Measurements from ENCODE around the gene ZBTB6. TPM values are rescaled to one million over a fixed set of nuclear protein-coding genes. Genes with fewer than 3 reads are reported as not detected.
A peak's percentile ranks its signal among the peaks of the same experiment; 100 is the strongest.

ZBTB6 gene
- polyA plus RNA-seq, 2 of the 4 experiments (the other 2 are of a cell fraction), result 9.0 to 10.3 TPM

DNA sequence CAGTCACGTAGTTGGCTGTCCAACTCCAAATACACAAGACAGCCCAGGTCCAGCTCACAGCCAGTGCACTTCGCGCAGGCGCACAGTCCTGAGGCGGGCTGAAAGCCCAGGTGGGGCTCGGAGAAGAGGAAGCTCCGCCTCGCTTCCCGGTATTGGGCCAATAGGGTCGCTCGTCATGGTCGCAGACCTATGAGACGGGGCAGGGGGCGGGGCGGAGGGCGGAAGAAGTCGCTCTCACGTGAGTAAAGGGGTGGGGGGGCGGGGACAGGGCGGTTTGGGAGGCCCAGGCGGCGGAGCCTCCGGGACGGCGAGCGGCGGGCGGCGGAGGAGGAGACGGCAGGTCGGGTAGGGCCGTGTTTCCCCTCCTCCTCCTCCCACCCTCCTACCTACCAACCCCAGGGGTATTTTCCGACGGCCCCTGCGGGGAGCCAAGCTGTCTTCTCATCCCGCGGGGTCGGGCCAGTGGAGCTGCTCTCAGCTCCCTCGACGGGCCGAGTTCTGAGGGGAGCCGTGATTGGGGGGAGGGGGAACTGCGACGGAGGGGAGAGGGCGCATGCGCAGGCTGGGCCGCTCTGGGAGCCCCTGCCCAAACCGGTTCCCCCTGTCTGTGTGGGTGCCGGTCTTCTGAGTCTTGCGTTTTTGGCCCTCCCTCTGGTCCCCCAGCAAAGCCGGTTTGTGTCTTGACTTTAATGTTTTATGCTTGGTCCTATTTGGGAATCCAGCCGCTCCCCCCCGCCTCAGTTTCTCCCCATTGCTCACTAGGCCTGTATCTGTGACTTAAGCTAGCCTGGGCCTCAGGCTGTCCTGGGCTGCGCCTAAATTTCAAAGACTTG, 27.8 kb upstream of the ZBTB6 start, which contains the start of gene RABGAP1:
RABGAP1 (plus strand) TSS at position 272 of the 833 bp plus-strand sequence. CDS start 16,040 bp downstream, outside the sequence.
- peak; percentile 98 to 99 for DNase-seq (ENCODE audit: low read depth in 1 of 2, low spot score in 1 of 2)
- TF ChIP-seq HOXB13 (CRISPR knock-in tag; IDR thresholded peaks at IDR 0.05; ENCODE audit: low read depth) (no peak), BHLHE40 (IDR thresholded peaks at IDR 0.05; ENCODE audit: low read depth, low read length) (no peak), CEBPB (IDR thresholded peaks at IDR 0.05) (no peak), RNF2 (IDR thresholded peaks at IDR 0.05; ENCODE audit: borderline replicate concordance, low read depth) (no peak), E2F6 (IDR thresholded peaks at IDR 0.05; ENCODE audit: borderline replicate concordance, low read depth) (0 out of 2 replicates have a peak, but pooled peaks have one; percentile 39), PBX3 (IDR thresholded peaks at IDR 0.05) (no peak), GATA3 (IDR thresholded peaks at IDR 0.05; ENCODE audit: borderline replicate concordance) (no peak), RCOR1 (IDR thresholded peaks at IDR 0.05; ENCODE audit: low read depth, low read length) (no peak), TP53 (CRISPR knock-in tag; IDR thresholded peaks at IDR 0.05) (no peak), TFCP2L1 (CRISPR knock-in tag; IDR thresholded peaks at IDR 0.05) (0 out of 2 replicates have a peak, but pooled peaks have one; percentile 79), CHD4 (IDR thresholded peaks at IDR 0.05; ENCODE audit: borderline replicate concordance) (no peak), ZC3H11A (IDR thresholded peaks at IDR 0.05) (no peak), ZSCAN20 (CRISPR knock-in tag; IDR thresholded peaks at IDR 0.05) (no peak), ZNF302 (CRISPR knock-in tag; IDR thresholded peaks at IDR 0.05) (no peak), JUN (IDR thresholded peaks at IDR 0.05) (peak; percentile 49 to 92; a peak in 3 of 5 replicates), EHMT2 (IDR thresholded peaks at IDR 0.05; ENCODE audit: low read depth) (no peak), RAD21 (conservative IDR thresholded peaks at IDR 0.05 in 1 of 2, IDR thresholded peaks at IDR 0.05 in 1 of 2) (no peak), MAFK (IDR thresholded peaks at IDR 0.05; ENCODE audit: partially characterized antibody) (no peak), SMC3 (IDR thresholded peaks at IDR 0.05) (no peak), POLR2A (IDR thresholded peaks at IDR 0.05; ENCODE audit: low read length) (peak; percentile 61), PHF8 (IDR thresholded peaks at IDR 0.05; ENCODE audit: borderline replicate concordance, low read depth) (peak; percentile 93), MYC (IDR thresholded peaks at IDR 0.05; ENCODE audit: borderline replicate concordance, low read length) (no peak), HEYL (CRISPR knock-in tag; IDR thresholded peaks at IDR 0.05) (no peak), HES2 (IDR thresholded peaks at IDR 0.05) (no peak), HOXA7 (CRISPR knock-in tag; IDR thresholded peaks at IDR 0.05) (no peak), EP300 (IDR thresholded peaks at IDR 0.05) (0 out of 5 replicates have a peak, but pooled peaks of 1 of the 2 experiments have one; percentile 15)
- TF ChIP-seq, protein P1, sequence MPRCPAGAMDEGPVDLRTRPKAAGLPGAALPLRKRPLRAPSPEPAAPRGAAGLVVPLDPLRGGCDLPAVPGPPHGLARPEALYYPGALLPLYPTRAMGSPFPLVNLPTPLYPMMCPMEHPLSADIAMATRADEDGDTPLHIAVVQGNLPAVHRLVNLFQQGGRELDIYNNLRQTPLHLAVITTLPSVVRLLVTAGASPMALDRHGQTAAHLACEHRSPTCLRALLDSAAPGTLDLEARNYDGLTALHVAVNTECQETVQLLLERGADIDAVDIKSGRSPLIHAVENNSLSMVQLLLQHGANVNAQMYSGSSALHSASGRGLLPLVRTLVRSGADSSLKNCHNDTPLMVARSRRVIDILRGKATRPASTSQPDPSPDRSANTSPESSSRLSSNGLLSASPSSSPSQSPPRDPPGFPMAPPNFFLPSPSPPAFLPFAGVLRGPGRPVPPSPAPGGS (IDR thresholded peaks at IDR 0.05), result peak; percentile 72; the same call in 1 of the 3 replicates
- peaks cover 21% of the 10 kb centered on the region; the same call in 2 of the 3 replicates for H3K4me1 ChIP-seq
- H3K4me2 ChIP-seq, result peak within 1 kb of the TSS; percentile 89
- no peaks in the 10 kb centered on the region for H3K9me3 ChIP-seq
- peak; percentile 99 for ATAC-seq
- no peak for FAIRE-seq
- CTCF ChIA-PET, result interaction anchor here (1.0 kb wide), 1 partner anchor 11 kb away, joined by 3 read pairs; no protein-coding TSS in a partner anchor
- peak within 1 kb of the TSS; percentile 87 to 92 for H3K27ac ChIP-seq
- peak within 1 kb of the TSS; percentile 56 for H3K4me3 ChIP-seq
- POLR2A ChIA-PET, result interaction anchor here (0.6 to 2.8 kb wide), 19 partner anchors 9 to 113 kb away, joined by 3 to 54 read pairs (median 4); partner anchors contain the start of genes PDCL, RC3H2, ZBTB26 and ZBTB6
- WGBS (ENCODE audit: missing lambda C conversion rate), result 0% methylated on average over 18 of the region's 54 CpGs

Data from A549 (cell line).